ENCODE data around the gene PPP4C.

PPP4C gene

DNA sequence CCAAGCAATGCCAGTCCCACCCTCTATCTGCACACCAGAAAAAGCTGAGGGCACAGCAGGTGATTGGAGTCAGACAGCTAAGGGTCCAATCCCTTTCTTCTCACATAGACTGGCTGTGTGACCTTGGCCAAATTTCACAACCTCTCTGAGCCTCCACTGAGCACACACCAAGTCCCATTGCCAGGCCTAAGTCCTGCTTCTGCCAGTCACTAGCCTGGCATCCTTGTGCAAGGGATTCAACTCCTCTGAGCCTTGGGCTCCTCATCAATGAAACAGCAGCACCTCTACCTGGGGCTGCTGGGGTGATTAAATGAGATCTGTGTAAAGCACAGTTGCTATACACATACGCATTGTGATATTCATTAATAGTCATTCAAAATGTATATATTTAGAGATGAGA, 29.2 kb upstream of the PPP4C start:
- Mint-ChIP-seq H3K4me3 (no peak overlapping the region), H3K27ac (no peak overlapping the region), H3K4me1 (peaks cover 6% of the 10 kb centered on the region), H3K36me3 (no peaks in the 10 kb centered on the region), H3K9me3 (no peaks in the 10 kb centered on the region), H3K27me3 (peaks cover 8% of the 10 kb centered on the region)
- ATAC-seq (ENCODE audit: low read depth) (no peak), DNase-seq (ENCODE audit: low spot score in 2 of 2) (no peak)

GRCh38 chr16:30049871-30050270, 25.9 kb upstream of the PPP4C start:
- no peaks in the 10 kb centered on the region for H3K9me3 Mint-ChIP-seq
- peaks cover 10% of the 10 kb centered on the region for H3K4me1 Mint-ChIP-seq
- H3K36me3 Mint-ChIP-seq = no peaks in the 10 kb centered on the region
- H3K27ac Mint-ChIP-seq = no peak overlapping the region
- H3K4me3 Mint-ChIP-seq = no peak overlapping the region
- ATAC-seq (ENCODE audit: low read depth) (no peak), DNase-seq (ENCODE audit: low spot score in 2 of 2) (no peak)
- peaks cover 9% of the 10 kb centered on the region for H3K27me3 Mint-ChIP-seq

DNA sequence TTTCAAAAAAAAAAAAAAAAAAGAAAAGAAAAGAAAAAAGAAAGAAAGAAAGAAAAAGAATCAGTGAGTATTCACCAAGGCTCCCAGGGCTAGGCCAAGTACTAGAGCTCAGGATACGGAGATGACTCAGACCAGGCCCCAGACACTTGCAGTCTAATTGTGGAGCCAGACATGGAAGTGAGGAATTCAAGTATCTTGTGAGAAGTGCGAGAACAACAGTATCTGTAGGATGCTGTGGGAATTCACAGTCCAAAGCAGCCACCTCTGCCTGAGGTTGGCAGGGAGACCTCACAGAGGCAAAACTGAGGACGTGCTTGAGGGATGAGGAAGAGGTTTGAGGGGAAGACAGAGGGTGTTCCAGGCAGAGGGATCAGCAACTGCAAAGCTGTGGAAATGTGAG, 24.3 kb upstream of the PPP4C start:
- Mint-ChIP-seq H3K27ac (no peak overlapping the region), H3K4me3 (peak overlapping the region; percentile 65), H3K27me3 (peaks cover 4% of the 10 kb centered on the region), H3K36me3 (no peaks in the 10 kb centered on the region), H3K9me3 (no peaks in the 10 kb centered on the region), H3K4me1 (peaks cover 4% of the 10 kb centered on the region)
- ATAC-seq (ENCODE audit: low read depth) = no peak
- DNase-seq (ENCODE audit: low spot score in 2 of 2) = no peak

- Mint-ChIP-seq H3K27ac (peak overlapping the region; percentile 83), H3K9me3 (no peaks in the 10 kb centered on the region), H3K4me3 (peak overlapping the region; percentile 87), H3K27me3 (peaks cover 2% of the 10 kb centered on the region), H3K4me1 (peaks cover 4% of the 10 kb centered on the region), H3K36me3 (no peaks in the 10 kb centered on the region)
- ATAC-seq (ENCODE audit: low read depth) (peak; percentile 88), DNase-seq (ENCODE audit: low spot score in 2 of 2) (peak; percentile 81 to 83)
Observed at GRCh38 chr16:30052671-30053372, 23.0 kb upstream of the PPP4C start.

GRCh38 chr16:30053376-30054015, 22.3 kb upstream of the PPP4C start:
- Mint-ChIP-seq H3K9me3 (no peaks in the 10 kb centered on the region), H3K27me3 (peaks cover 2% of the 10 kb centered on the region), H3K4me3 (peak overlapping the region; percentile 87), H3K27ac (peak overlapping the region; percentile 83), H3K36me3 (no peaks in the 10 kb centered on the region), H3K4me1 (peaks cover 4% of the 10 kb centered on the region)
- ATAC-seq (ENCODE audit: low read depth) = peak; percentile 13
- DNase-seq (ENCODE audit: low spot score in 2 of 2) = no peak

- ATAC-seq (ENCODE audit: low read depth) = no peak
- H3K27ac Mint-ChIP-seq = no peak overlapping the region
- H3K9me3 Mint-ChIP-seq = no peaks in the 10 kb centered on the region
- peaks cover 4% of the 10 kb centered on the region for H3K4me1 Mint-ChIP-seq
- H3K4me3 Mint-ChIP-seq = peak overlapping the region; percentile 44
- no peaks in the 10 kb centered on the region for H3K36me3 Mint-ChIP-seq
- peaks cover 2% of the 10 kb centered on the region for H3K27me3 Mint-ChIP-seq
- DNase-seq (ENCODE audit: low spot score in 2 of 2) = no peak
Observed at GRCh38 chr16:30054451-30054850, 21.3 kb upstream of the PPP4C start.

DNA sequence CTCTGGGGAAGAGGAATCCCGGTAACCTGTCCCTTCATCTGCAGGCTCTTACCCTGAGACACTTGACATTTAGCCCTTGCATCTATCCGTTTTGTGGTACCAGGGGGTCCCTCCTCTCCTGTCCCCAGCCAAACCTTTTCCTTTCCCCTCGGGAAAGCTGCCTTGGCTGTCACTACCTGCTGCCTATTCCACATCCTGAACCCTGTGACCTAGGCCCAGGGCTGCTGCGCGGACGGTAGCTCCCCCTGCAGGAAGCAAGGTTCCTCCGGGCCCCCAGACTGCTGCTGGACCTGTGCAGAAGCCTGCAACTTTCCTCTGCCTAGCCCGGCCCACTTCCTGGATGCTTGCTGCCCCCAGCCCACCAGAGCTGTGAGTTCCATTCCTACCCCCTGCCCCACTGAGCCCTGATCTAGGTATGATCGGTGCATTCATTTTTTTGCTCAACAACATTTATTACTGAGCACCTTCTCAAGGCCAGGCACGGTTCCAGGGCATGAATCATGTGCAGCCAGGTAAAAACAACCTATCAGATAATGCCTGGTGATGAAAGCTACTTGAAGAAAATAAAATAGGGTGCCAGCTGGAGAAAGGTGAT, 20.7 kb upstream of the PPP4C start:
- H3K27me3 Mint-ChIP-seq = peaks cover 2% of the 10 kb centered on the region
- peak; percentile 56 for ATAC-seq (ENCODE audit: low read depth)
- H3K4me3 Mint-ChIP-seq = peak overlapping the region; percentile 30
- H3K9me3 Mint-ChIP-seq = no peaks in the 10 kb centered on the region
- peaks cover 4% of the 10 kb centered on the region for H3K4me1 Mint-ChIP-seq
- DNase-seq (ENCODE audit: low spot score in 2 of 2) = no peak
- H3K27ac Mint-ChIP-seq = no peak overlapping the region
- H3K36me3 Mint-ChIP-seq = no peaks in the 10 kb centered on the region

DNA sequence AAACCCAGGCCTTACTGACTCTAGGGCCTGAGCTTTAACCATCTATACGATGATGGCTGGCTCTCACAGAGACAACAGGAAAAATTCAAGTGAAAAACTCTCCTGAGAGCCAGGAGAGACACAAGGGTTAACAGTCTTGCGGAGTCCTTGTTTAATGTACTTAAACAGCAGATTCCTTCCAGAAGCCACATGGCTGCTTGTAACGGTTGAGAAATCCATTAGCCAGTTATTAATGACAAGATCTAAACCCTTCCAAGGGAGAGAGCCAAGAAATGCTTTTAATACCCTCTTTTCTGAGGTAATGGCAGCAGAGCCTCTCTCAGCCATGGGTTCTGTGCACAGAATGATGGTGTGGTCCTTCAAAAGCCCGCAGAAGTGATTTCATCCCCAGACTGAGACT, 15.4 kb upstream of the PPP4C start:
- Mint-ChIP-seq H3K9me3 (no peaks in the 10 kb centered on the region), H3K27ac (no peak overlapping the region), H3K27me3 (no peaks in the 10 kb centered on the region), H3K36me3 (no peaks in the 10 kb centered on the region), H3K4me3 (no peak overlapping the region), H3K4me1 (peaks cover 4% of the 10 kb centered on the region)
- DNase-seq (ENCODE audit: low spot score in 2 of 2) (no peak), ATAC-seq (ENCODE audit: low read depth) (no peak)

GRCh38 chr16:30060836-30061554, 14.8 kb upstream of the PPP4C start:
- ATAC-seq (ENCODE audit: low read depth) (no peak), DNase-seq (ENCODE audit: low spot score in 2 of 2) (no peak)
- Mint-ChIP-seq H3K9me3 (no peaks in the 10 kb centered on the region), H3K4me3 (no peak overlapping the region), H3K27me3 (no peaks in the 10 kb centered on the region), H3K27ac (no peak overlapping the region), H3K36me3 (no peaks in the 10 kb centered on the region), H3K4me1 (peaks cover 4% of the 10 kb centered on the region)

DNA sequence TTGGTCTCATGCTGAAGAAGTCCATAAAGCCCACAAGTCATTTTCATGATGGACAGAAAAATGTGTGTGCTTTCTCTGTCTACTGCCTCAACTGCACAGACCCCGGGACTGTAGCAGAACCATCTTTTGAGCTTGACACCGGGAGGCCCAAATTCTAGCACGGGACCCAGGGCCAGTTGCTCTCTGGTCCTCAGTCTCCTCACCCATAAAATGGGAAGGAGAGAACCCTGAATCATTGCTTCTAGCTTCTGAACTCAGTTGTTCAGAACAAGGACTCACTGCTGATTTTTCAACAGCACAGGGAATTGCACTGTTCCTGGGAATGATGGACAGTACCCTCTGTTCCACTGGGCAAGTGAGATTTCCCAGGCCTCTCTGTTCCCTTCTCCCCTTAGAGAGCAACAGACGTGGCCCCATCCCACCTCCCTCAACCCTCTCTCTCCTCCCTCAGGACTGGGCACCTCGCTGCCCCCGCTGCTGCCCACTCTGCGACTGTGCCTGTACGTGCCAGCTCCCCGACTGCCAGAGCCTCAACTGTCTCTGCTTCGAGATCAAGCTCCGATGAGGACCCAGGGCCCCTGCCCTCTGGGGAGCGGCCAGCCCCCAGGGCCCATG, 12.4 kb upstream of the PPP4C start:
- ATAC-seq (ENCODE audit: low read depth) = no peak
- H3K4me1 Mint-ChIP-seq = peaks cover 15% of the 10 kb centered on the region
- H3K27me3 Mint-ChIP-seq = no peaks in the 10 kb centered on the region
- peak overlapping the region; percentile 92 for H3K27ac Mint-ChIP-seq
- no peak for DNase-seq (ENCODE audit: low spot score in 2 of 2)
- peak overlapping the region; percentile 98 for H3K4me3 Mint-ChIP-seq
- H3K9me3 Mint-ChIP-seq = no peaks in the 10 kb centered on the region
- H3K36me3 Mint-ChIP-seq = peaks cover 8% of the 10 kb centered on the region

GRCh38 chr16:30063893-30064728, 11.7 kb upstream of the PPP4C start:
- Mint-ChIP-seq H3K4me3 (peak overlapping the region; percentile 98), H3K36me3 (peaks cover 10% of the 10 kb centered on the region), H3K27me3 (no peaks in the 10 kb centered on the region), H3K9me3 (no peaks in the 10 kb centered on the region), H3K4me1 (peaks cover 19% of the 10 kb centered on the region), H3K27ac (peak overlapping the region; percentile 92)
- DNase-seq (ENCODE audit: low spot score in 2 of 2) (peak; percentile 62 to 67), ATAC-seq (ENCODE audit: low read depth) (peak; percentile 41)

DNA sequence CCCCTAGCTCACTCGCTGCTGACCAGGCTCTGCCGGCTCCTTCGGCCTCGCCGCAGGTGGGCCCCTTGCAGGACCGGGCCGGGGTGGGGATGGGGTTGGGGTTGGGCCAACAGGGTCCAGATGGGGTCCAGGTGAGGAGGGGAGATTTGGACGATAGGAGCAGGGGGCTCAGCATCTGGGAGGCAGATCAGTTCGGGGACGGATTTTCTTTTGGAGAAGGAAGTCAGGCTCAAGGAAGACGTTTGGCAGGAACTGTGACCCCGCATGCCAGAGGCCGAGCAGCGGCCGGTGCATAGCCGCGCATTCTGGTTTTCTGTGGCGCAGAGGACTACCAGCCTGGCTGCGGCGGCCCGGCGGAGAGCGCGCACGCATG, 11.1 kb upstream of the PPP4C start:
- Mint-ChIP-seq H3K27me3 (no peaks in the 10 kb centered on the region), H3K27ac (peak overlapping the region; percentile 92), H3K36me3 (peaks cover 13% of the 10 kb centered on the region), H3K4me1 (peaks cover 24% of the 10 kb centered on the region), H3K4me3 (peak overlapping the region; percentile 98), H3K9me3 (no peaks in the 10 kb centered on the region)
- DNase-seq (ENCODE audit: low spot score in 2 of 2) = no peak
- no peak for ATAC-seq (ENCODE audit: low read depth)
